Urinary bladder (tissue), 4 donors: Measurements from ENCODE around the gene ADGRD1. TPM values are rescaled to one million over a fixed set of nuclear protein-coding genes. Genes with fewer than 3 reads are reported as not detected.

ENCODE experiments used
- DNase-seq: peaks from one replicate; pipeline ENCODE4 v3.0.0-alpha.2; 2015; ENCODE audit errors: extremely low spot score
- H3K27ac ChIP-seq: one replicate; pipeline ENCODE4 v1.5.1; 2013; ENCODE audit warnings: low read depth, mild to moderate bottlenecking, moderate library complexity
- H3K36me3 ChIP-seq: one replicate; pipeline ENCODE4 v1.6.1; 2013; ENCODE audit warnings: mild to moderate bottlenecking, moderate library complexity; ENCODE audit not compliant: insufficient read depth
- H3K4me1 ChIP-seq: one replicate; pipeline ENCODE4 v1.6.1; 2013; ENCODE audit warnings: mild to moderate bottlenecking, moderate library complexity; ENCODE audit not compliant: insufficient read depth
- H3K4me3 ChIP-seq: one replicate; pipeline ENCODE4 v1.5.1; 2013; ENCODE audit warnings: low read depth, low read length
- WGBS: extraction: QIAGEN DNeasy Blood & Tissue Kit; methylation state at CpG from one replicate; pipeline ENCODE4 v1.1.7; 2013; 5-methylcytosine and 5-hydroxymethylcytosine counted together
- polyA plus RNA-seq: library from polyadenylated mRNA; stranded (reverse); fragments of 200-250 nt; gene quantifications from one replicate; pipeline ENCODE4 v1.2.3, GENCODE V29; 2013
- total RNA-seq: library from RNA; depleted of rRNA; stranded (reverse); fragments of >200 nt; gene quantifications from one replicate; pipeline ENCODE4 v1.2.3, GENCODE V29; 2014
- donor health status: healthy with polysubstance abuse.
- donor health status: healthy.

ADGRD1 gene
- total and polyA plus RNA-seq, 2 donors = 60.1 to 62.3 TPM

GRCh38 chr12:131093971-131094830 is 140.5 kb downstream of the ADGRD1 start:
- H3K4me3 ChIP-seq = no peak overlapping the region
- H3K27ac ChIP-seq = no peak overlapping the region
- H3K4me1 ChIP-seq = no peaks in the 10 kb centered on the region
- DNase-seq = no peak
- 89% methylated on average over 11 of the region's 11 CpGs for WGBS
- H3K36me3 ChIP-seq = no peaks in the 10 kb centered on the region

- Histone ChIP-seq H3K4me1 (no peaks in the 10 kb centered on the region), H3K36me3 (no peaks in the 10 kb centered on the region), H3K4me3 (no peak overlapping the region), H3K27ac (no peak overlapping the region)
- no peak for DNase-seq
- WGBS = 86% methylated on average over 25 of the region's 25 CpGs
Measured at GRCh38 chr12:131094831-131095805, 141.4 kb downstream of the ADGRD1 start.

GRCh38 chr12:131095826-131096680 is 142.3 kb downstream of the ADGRD1 start:
- Histone ChIP-seq H3K36me3 (no peaks in the 10 kb centered on the region), H3K27ac (no peak overlapping the region), H3K4me3 (no peak overlapping the region), H3K4me1 (no peaks in the 10 kb centered on the region)
- WGBS = 84% methylated on average over 26 of the region's 26 CpGs
- DNase-seq = no peak

GRCh38 chr12:131096681-131097181 is 143.0 kb downstream of the ADGRD1 start:
- H3K36me3 ChIP-seq = no peaks in the 10 kb centered on the region

GRCh38 chr12:131097202-131098177 is 143.8 kb downstream of the ADGRD1 start:
- Histone ChIP-seq H3K4me1 (no peaks in the 10 kb centered on the region), H3K27ac (no peak overlapping the region), H3K4me3 (no peak overlapping the region), H3K36me3 (no peaks in the 10 kb centered on the region)
- DNase-seq = no peak
- WGBS = 76% methylated on average over 31 of the region's 31 CpGs

More at GRCh38 chr12:131096681-131097181, 143.0 kb downstream of the ADGRD1 start:
- Histone ChIP-seq H3K4me3 (no peak overlapping the region), H3K27ac (no peak overlapping the region), H3K4me1 (no peaks in the 10 kb centered on the region)
- 82% methylated on average over 13 of the region's 13 CpGs for WGBS
- DNase-seq = no peak

- Histone ChIP-seq H3K36me3 (no peaks in the 10 kb centered on the region), H3K4me3 (no peak overlapping the region), H3K4me1 (no peaks in the 10 kb centered on the region), H3K27ac (no peak overlapping the region)
- no peak for DNase-seq
- 90% methylated on average over 19 of the region's 19 CpGs for WGBS
Measured at GRCh38 chr12:131098178-131098981, 144.7 kb downstream of the ADGRD1 start.

- WGBS = 96% methylated on average over 5 of the region's 5 CpGs
- Histone ChIP-seq H3K36me3 (no peaks in the 10 kb centered on the region), H3K4me1 (no peaks in the 10 kb centered on the region), H3K27ac (no peak overlapping the region), H3K4me3 (no peak overlapping the region)
- DNase-seq = no peak
Measured at GRCh38 chr12:131100031-131100674, 146.4 kb downstream of the ADGRD1 start.

- no peak overlapping the region for H3K4me3 ChIP-seq
- no peaks in the 10 kb centered on the region for H3K36me3 ChIP-seq
- no peak overlapping the region for H3K27ac ChIP-seq
- WGBS = 95% methylated on average over 4 of the region's 4 CpGs
- no peaks in the 10 kb centered on the region for H3K4me1 ChIP-seq
- DNase-seq = no peak
Measured at GRCh38 chr12:131101006-131101405, 147.3 kb downstream of the ADGRD1 start.

- no peak for DNase-seq
Measured at GRCh38 chr12:131101703-131102492, 148.2 kb downstream of the ADGRD1 start.

GRCh38 chr12:131102493-131102931 is 148.8 kb downstream of the ADGRD1 start:
- no peaks in the 10 kb centered on the region for H3K36me3 ChIP-seq
- H3K27ac ChIP-seq = no peak overlapping the region
- H3K4me1 ChIP-seq = no peaks in the 10 kb centered on the region
- WGBS = 92% methylated on average over 10 of the region's 10 CpGs
- no peak for DNase-seq
- H3K4me3 ChIP-seq = no peak overlapping the region

More at GRCh38 chr12:131101703-131102492, 148.2 kb downstream of the ADGRD1 start:
- Histone ChIP-seq H3K36me3 (no peaks in the 10 kb centered on the region), H3K4me3 (no peak overlapping the region), H3K4me1 (no peaks in the 10 kb centered on the region), H3K27ac (no peak overlapping the region)
- WGBS = 85% methylated on average over 13 of the region's 13 CpGs
